Stimulated activated CD8-positive, alpha-beta memory T cell treated with anti-CD3 and anti-CD28 coated beads, Interleukin-15, amount 100 ng/mL, for 4 hours (primary cell): ENCODE data around the gene ZNF432.
"Not testable (repeated sequence)": the region's sequence is repeated elsewhere in the genome, so short reads cannot be mapped to it uniquely, and the experiment has no call there.

Experiments used
- DNase-seq, 2 donors: peaks; one replicate each; pipeline ENCODE4 v3.0.0-alpha.2; 2020; ENCODE audit warnings: low read depth in 2 of 2

The ZNF432 gene

DNA sequence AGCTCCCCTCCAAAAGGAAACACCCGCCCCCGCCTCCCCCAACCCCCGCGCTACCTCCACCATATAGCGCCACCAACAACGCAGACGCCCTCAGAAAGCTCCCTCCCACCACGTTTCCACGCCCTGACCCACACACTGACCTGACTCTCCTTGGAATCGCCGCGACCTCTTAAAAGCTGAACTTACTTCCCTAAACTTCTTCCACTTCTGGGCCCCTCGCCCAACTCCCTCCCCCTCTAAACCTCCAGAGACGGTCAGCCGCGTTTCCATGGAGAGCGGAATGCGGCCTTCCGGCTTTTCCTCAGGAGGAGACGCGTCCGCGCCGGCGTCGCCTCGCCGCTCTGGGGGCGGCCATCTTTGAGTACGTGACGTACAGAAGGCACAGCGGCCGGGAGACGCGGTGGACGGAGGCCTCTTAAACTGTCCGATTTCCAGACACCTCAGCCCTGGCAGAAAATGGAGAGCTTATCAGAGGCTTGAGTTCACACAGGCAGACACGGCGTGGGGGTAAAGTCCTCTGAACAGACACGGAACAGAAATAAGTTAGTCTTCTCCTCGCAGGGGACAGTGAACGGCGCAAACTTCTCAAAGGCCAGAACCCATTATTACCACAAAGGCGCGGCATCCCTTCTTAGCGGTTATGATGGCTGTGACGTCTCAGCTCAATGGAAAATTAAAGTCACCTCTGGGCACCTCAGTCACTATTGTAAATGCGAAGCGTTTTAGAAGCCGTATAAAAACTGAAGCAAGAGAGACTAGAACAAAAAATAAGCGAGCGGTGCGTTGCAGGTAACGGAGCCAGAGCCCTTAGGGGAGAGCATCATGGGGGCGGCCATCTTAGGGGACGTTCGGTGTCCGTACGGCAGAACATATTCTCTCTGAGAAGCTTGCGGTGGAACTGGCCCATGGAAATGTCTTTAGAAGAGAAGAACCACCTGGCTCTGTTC, at the start of gene ZNF432:
Gene ZNF432, minus strand, starts transcription at position 284 of the 947 bp plus-strand sequence. CDS start 1,970 bp downstream, outside the sequence.
- DNase-seq, result peak; percentile 64 to 72

DNA sequence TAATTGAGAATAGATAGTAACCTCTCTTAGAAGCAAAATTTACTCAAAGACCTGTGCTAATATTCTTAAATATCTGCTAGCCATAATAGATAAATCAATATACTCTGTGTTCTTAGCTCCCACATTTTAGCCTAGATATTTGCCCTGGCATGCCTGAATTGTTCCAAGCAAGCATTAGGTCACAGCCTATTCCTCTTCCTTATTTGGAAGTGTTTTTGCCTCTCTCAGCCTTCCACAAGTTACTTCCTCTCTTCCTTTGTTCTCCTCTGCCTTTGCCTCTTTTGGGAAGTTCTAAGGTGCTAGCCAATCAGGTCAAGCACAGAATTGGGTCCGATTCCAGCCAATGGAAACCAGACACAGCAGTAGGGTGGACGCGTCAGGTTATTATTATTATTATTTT, 47.8 kb upstream of the ZNF432 start:
- DNase-seq, result not testable (repeated sequence)

DNA sequence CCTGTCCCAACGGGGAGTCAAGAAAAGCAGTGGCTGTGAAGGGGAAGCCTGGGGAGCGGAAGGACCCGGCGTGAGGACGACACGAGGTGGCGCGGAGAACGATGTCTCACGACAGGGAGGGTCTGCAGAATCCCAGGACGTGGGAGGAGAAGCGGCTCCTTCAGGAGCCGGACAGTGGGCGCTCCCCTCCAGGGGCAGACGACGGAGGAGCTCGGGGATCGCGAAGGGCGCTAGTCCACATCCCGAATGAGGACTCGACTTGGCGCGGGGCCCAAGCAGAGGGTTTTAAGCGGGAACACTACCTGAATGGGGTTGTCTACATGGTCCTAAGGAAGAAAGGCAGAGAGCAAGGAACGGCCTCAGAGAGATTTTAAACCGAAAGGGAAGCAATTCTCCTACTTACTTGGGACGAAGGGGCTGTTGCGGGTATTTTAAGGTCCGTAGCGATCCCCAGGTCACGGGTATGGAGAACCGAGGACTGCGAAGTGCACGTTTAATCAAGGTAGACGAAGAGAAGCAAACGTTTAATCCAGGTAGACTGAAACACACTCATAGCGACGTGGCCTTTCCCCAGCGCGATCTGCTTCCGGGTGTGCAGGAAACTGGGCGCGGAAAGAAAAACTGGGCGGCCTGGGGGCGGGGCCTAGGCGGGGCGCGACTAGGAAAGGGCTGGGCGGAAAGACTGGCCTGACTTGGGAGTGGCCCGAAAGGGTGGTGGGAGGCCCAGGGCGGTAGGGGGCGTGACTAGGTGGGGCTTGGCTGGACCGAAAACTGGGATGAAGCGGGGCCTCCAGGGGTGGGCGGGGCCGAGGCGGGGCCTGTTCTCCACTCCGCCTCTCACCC, 46.8 kb upstream of the ZNF432 start, which contains the start of gene ZNF841:
Gene ZNF841, minus strand, starts transcription at position 594 of the 843 bp plus-strand sequence. CDS start 10,964 bp downstream, outside the sequence.
- peak; percentile 77 for DNase-seq

DNA sequence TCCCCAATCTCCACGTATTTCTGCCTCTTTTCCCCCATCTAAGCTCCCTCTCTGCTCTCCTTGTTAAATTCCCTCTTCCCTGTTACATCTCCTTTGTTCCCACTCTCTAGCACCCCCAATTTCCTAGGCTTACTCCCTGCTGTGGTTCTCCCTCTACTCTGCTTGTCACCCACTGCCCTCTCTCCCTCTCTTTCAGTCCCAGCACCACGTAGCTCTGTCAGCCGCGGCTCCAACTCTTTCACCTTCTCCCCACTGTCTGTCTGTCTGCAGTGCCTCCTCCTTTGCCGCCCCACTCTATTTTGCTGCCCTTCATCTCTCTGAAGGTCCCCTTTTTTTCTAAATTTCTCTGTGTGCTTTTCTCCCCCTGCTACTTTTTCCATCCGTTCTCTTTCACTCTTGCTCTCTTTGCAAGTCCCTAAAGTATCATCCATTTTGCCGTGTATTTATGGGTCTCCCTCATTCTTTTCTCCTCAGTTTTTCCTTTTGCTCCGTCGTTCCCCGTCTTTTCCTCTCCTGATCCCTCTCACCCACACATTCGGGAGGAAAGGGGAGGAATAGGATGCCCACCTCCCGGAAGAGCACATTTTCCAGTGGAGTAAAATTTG, 46.0 kb upstream of the ZNF432 start:
- DNase-seq, result no peak

DNA sequence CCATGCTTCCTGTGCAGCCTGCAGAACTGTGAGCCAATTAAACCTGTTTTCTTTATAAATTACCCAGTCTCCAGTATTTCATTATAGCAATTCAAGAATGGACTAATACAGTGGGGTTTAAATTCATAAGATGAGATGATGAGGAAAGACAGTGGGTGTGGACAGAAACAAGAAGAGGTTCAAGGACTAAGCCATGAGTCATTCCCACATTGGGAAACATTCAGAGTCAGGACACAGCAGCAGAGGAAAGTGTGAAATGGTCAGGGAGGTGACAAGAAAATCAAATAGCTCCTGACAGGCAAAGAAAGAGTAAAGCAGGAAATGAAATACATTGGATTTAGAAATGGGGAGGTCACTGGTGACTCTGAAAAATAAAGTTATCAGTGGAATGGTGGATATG, 37.8 kb upstream of the ZNF432 start:
- DNase-seq, result no peak

DNA sequence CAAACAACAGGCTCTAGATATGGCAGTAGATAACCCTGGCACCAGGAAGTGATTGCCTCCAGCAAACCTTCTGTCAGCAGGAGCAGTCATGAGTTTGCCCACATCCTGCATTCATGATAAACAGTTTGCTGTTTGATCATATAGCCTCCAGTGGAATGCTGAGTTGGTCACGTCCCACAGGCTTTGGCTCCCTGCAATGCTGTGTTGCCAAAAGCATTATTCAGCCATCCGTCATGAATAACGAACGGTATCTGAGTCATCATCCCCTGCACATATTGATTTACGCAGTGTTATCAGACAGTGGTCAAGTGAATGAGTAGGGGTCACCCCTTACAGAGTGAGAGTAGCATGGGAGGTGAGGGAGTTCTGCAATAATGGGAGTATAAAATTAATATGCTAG, 21.9 kb upstream of the ZNF432 start:
- no peak for DNase-seq

DNA sequence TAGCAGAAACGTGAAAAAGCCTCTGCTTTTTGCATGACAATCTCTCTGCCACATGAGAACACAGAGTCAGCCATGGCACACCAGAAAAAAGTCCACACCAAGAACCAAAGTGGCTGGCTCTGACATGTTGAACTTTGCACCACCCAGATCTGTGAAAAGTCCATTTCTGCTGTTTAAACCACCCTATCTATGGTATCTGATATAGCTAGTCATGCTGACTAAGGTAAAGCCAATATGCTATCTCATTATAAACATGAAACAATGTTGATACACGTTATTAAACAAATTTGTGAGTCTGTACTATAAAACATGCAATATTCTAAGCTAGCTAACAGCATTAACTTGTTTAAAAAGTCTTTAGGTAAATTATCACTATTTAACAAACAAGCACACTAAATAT, 21.0 kb upstream of the ZNF432 start:
- DNase-seq, result no peak

DNA sequence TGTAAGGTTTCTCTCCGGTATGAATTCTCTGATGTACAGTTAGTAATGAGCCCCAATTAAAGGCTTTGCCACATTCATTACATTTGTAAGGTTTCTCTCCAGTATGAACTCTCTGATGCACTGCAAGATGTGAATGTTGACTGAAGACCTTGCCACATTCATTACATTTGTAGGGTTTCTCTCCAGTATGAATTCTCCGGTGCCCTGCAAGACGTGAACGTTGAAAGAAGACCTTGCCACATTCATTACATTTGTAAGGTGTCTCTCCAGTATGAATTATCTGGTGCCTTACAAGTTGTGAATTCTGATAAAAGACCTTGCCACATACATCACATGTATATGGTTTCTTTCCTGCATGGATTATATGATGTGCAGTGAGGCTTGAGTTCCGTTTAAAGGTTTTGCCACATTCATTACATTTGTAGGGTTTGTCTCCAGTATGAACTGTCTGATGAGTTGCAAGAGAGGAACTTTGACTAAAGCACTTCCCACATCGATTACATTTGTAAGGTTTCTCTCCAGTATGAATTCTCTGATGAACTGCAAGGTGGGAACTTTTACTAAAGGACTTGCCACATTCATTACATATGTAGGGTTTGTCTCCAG, 17.7 kb upstream of the ZNF432 start:
- no peak for DNase-seq

DNA sequence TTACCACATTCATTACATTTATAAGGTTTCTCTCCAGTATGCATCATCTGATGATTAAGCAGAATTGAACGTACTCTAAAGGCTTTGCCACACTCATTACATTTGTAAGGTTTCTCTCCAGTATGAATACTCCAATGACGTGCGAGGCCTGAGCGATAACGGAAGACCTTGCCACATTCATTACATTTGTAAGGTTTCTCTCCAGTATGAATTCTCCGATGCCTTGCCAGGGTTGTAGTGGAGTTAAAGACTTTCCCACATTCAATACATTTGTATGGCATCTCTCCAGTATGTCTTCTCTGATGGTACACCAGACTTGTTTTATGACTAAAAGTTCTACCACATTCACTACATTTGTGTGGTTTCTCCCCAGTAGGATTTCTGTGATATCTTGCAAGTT, 16.8 kb upstream of the ZNF432 start:
- no peak for DNase-seq

DNA sequence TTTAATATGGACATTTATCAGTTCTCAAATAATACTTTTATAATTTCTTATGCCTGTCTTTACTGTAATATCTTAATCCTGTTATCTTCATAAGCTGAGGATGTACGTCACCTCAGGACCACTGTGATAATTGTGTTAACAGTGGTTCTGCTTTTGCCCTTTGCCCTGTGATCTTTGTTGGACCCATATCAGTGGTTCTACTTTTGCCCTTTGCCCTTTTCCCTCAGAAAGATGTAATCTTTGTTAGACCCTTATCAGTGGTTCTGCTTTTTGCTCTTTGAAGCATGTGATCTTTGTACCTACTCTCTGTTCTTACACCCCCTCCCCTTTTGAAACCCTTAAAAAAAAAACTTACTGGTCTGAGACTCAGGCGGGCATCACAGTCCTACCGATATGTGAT, 7.8 kb upstream of the ZNF432 start:
- not testable (repeated sequence) for DNase-seq

DNA sequence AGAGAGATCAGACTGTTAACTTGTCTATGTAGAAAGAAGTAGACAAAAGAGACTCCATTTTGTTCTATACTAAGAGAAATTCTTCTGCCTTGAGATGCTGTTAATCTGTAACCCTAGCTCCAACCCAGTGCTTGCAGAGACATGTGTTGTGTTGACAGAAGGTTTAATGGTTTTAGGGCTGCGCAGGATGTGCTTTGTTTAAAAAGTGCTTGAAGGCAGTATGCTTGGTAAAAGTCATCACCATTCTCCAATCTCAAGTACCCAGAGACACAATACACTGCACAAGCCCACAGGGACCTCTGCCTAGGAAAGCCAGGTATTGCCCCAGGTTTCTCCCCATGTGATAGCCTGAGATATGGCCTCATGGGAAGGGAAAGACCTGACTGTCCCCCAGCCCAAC, 3.1 kb upstream of the ZNF432 start:
- not testable (repeated sequence) for DNase-seq

DNA sequence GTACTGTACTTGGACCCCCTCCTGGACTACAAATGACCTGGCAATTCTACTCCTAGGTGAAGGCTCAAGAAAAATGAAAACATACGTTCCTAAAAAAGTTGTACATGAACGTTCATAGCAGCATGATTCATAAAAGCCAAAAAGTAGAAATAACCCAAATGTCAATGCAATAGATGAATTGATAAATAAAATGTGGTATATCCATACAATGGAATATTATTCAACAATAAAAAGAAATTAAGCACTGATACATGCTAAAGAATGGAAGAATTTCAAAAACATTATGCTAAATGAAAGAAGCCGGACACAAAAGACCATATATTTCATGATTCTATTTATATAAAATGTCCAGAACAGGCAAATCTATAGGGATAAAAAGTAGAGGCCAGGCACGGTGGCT, 9.5 kb downstream of the ZNF432 start:
- no peak for DNase-seq

DNA sequence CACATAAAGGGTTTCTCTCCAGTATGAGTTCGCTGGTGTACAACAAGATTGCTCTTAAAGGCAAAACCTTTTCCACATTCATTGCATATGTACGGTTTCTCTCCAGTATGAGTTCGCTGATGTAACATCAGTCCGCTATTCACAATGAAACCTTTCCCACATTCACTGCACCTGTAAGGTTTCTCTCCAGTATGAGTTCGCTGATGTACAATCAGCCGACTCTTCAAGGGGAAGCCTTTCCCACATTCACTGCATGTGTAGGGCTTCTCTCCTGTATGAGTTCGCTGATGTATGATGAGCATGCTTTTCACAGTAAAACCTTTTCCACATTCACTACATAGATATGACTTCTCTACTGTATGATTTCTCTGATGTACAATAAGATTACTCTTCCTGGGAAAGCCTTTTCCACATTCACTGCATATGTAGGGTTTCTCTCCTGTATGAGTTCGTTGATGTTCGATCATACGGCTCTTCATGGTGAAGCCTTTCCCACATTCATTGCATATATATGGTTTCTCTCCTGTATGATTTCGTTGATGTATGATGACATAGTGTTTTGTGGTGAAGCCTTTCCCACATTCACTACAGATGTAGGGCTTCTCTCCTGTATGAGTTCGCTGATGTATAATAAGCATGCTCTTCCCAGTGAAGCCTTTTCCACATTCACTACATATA, 14.4 kb downstream of the ZNF432 start:
- DNase-seq, result no peak

DNA sequence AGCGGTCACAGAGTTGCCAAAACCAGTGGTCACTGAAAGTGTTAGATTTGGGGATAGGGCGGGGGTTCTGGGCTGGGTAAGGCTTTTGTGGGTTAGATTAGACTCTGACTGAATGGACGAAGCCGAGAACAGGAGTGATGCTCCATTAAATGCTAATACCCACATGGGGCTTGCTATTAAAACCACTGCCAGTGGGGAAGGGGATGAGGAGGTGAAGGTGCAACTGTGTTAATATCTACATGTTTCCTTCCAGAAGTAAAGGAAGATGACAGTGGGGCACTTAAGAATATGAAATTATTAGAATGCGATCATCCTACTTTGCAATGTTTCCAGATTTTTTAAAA, 19.9 kb downstream of the ZNF432 start:
- no peak for DNase-seq

DNA sequence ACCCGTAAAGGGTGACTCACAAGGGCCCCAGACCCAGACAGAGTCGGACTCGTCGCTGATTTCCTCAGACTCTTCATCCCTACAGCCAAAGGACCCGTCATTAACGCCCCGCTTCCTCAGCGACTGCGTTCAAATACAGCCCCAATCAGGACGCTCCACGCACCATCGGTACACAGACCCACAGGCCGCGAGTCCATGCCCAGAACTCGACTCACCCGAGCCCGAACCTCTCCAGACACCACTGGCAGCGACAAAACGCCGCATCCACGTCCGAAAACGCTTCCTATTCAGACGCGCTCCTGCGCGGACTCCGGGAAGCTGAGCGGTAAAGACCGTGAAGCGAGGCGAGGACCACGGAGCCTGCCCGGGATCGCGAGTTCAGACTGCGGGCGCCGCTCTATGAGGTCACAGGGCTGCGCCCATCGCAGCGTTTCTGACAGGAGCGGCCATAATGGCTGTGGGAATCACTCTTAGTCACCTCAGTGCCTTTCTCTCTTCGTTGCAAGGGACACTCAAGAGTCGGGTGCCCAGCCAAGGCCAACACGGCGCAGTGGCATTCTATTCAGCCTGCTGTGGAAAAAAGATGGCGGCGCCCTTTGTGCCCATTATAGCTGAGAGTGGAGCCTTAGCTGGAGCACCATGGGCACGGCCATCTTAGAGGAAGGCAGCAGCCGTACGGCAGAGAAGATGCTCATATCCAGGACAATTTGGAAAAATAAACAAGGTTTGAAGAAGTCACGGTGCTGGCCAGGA, 20.4 kb downstream of the ZNF432 start, which contains the start of gene ZNF614:
Gene ZNF614, minus strand, starts transcription at position 353 of the 753 bp plus-strand sequence. CDS start 2,634 bp downstream, outside the sequence.
- peak; percentile 69 to 71 for DNase-seq

DNA sequence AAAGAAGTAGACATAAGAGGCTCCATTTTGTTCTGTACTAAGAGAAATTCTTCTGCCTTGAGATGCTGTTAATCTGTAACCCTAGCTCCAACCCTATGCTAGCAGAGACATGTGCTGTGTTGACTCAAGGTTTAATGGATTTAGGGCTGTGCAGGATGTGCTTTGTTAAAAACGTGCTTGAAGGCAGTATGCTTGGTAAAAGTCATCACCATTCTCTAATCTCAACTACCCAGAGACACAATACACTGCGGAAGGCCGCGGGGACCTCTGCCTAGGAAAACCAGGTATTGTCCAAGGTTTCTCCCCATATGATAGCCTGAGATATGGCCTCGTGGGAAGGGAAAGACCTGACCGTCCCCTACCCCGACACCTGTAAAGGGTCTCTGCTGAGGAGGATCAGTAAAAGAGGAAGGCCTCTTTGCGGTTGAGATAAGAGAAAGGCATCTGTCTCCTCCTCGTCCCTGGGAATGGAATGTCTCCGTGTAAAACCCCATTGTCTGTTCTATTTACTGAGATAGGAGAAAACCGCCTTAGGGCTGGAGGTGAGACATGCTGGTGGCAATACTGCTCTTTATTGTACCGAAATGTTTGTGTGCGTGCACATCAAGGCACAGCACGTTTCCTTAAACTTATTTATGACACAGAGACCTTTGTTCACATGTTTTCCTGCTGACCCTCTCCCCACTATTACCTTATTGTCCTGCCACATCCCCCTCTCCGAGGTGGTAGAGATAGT, 22.2 kb downstream of the ZNF432 start:
- DNase-seq, result not testable (repeated sequence)

DNA sequence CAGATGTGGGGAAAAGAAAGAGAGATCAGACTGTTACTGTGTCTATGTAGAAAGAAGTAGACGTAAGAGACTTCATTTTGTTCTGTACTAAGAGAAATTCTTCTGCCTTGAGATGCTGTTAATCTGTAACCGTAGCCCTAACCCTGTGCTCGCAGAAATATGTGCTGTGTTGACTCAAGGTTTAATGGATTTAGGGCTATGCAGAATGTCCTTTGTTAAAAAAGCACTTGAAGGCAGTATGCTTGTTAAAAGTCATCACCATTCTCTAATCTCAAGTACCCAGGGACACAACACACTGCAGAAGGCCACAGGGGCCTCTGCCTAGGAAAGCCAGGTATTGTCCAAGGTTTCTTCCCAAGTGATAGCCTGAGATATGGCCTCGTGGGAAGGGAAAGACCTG, 24.2 kb downstream of the ZNF432 start:
- DNase-seq, result not testable (repeated sequence)

DNA sequence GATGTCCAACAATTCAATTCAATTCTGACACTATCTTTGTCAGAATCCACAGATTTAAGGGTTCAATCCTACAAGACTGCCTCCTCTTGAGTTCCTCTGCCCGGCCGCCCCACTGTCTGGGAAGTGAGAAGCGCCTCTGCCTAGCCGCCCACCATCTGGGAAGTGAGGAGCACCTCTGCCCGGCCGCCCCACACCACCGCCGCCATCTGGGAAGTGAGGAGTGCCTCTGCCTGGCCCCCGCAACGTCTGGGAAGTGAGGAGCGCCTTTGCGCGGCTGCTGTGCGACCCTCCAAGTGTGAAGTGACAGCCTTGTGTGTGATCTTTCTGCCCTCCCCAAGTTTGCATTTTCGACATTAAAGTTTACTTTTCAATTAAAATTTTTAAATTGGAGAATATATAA, 26.4 kb downstream of the ZNF432 start:
- DNase-seq, result no peak

DNA sequence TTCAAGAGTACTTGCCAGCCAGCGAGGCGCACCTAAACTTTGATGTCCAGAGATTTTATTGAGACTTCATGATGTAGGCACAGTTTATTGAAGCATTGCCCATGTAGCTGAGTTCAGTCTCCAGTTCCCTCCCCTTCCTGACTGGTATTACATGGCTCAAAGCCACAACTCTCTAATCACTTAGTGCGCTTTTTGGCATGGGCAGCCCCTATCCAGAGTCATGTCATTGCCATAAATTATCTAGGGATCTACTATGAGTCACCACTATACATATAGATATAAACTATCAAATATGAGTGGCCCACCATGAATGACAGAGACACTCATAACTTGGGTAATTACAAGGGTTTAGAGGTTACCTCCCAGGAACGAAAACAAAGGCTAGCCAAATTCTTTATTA, 28.1 kb downstream of the ZNF432 start:
- no peak for DNase-seq

DNA sequence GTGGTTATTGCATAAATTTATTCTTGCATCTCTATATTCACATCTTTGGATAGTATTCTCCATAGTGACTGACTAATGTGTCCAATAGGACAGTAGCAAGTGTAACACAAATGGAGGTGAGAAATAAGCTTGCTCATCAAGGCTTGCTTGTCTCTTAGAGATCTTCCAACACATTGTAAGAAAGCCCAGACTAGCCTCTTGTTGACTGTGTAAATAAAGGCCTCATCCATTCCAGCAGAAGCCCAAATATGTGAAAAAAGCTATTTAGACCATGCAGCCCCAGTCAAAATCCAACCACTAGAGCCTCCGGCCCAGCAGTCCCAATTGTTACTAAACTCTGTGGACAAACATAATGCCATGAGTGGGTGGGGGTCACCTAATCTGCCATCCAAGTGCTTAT, 38.0 kb downstream of the ZNF432 start:
- DNase-seq, result no peak
